ENCODE data around the gene INPP5J. TPM values are rescaled to one million over a fixed set of nuclear protein-coding genes. Genes with fewer than 3 reads are reported as not detected.
"Not testable (repeated sequence)": the region's sequence is repeated elsewhere in the genome, so short reads cannot be mapped to it uniquely, and the experiment has no call there.

INPP5J gene
- polyA plus RNA-seq, 3 donors, result 4.2 to 6.1 (median 5.8) TPM

DNA sequence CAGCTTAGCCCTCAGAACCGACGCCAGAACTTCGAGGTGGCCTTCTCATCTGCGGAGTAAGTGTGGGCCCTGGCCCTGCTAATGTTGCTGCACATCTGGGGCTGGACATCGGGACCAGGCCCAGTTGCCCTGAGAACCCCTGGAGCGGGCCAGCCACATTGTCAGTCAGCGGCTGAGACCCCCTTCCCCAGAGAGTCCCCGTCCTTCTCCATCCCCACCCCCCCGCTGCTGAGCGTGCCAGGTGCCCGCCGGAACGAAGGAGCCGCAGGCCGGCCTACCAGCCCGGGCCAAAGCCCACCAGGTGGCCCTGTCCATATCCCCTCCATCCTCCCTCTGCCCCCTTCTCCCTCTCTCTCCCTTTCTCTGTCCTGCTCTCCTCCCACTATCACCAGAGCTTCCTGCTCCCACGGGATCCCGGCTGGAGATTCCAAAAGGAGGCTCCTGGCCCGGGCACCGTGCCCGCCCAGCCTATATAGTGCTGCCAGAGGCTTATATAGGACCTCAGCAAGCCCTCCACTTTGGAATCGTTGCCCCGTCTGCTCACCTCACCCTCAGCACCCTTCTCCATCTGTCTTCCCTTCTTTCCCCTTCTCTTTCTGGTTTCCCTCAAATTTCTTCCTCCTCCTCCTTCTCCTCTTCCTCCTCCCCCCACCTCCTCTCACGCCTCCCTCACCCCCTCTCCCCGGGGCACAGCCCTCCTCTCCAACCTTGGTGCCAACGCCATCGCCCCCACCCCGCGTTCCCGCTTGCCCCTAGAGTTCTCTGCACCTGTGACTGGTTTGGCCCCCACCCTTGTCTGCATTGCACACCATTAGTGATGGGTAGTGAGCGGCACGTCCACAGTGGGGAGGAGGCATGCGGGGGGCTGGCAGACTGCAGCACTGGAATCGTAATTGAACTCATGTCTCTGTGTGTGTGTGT lies 22.7 kb upstream of the INPP5J start:
- no peak for DNase-seq

DNA sequence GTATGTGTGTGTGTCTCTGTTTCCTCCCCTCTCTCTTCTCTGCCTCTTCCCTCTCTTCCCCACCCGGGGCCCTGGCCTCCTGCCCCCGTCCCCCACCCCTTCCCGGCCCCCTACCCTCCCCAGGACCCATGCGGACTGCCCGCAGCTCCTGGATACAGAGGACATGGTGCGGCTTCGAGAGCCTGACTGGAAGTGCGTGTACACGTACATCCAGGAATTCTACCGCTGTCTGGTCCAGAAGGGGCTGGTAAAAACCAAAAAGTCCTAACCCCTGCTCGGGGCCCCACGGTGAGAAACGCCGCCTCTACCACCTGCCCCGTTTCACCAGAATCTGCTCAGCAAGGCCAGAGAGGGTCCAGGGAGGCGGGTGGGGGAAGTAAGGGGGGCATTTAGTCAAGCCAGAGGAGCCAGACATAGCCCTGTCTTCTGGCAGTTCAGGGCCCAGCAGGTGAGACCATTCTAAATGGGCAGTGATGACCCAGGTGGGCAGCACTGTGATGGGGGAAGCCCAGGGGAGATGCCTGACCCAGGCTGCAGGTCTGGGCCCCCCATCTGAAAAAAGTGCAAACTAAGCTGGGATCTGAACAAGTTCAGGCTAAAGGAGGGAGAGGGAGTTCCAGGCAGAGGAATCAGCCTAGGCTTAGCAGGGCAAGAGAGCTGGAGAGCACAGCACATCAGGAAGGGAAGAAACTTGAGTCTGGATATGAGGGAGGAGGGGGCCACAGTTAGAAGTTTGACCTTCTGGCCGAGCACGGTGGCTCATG lies 21.8 kb upstream of the INPP5J start:
- DNase-seq, result no peak

DNA sequence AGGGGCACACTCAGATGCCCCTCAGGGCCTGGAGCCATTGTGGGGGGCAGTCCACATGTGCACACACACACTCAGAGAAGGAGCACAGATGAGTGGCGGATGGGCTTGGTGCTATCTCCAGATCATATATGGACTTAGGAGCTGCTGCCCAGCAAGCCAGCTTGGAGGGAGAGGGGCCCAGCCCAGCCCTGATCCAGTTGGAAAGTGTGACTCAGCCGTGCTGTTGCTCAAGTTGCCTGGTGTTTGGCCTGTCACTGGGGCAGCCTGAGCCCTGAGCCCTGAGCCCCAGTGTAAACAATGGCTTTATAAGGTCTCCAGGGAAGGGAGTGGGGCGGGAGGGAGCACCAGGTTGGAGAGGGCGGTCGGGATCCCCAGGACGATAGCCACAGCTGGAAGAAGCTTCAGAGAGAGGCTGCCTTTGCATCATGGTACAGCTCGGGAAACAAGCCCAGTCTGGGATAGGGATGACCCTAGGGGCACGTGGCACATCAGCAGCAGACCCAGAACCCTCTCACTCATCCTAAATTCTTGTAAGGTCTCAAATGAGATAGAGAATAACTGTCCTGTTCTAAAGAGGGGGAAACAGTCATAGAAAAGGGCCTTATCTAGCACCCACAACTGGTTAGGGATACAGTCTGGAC lies 20.2 kb upstream of the INPP5J start:
- no peak for DNase-seq

DNA sequence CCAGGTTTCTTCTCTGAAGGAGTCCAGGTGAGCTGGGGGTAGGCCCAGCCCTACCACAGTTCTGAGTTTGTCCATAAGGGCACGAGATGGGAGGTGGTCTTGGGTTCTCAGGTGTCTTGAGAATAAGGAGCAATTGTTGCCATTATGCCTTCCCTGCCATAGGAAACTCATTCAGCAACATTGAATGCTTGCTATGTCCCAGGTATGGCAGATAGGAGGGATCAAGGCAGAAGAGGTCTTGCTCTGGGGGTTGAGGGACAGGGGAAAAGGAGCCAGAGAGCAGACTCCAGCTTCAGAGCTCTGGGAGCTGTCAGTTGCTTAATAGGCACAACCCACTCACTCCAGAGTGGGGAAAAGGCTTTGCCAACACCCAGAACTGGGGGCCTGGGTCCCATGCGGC lies 19.7 kb upstream of the INPP5J start:
- DNase-seq, result no peak

DNA sequence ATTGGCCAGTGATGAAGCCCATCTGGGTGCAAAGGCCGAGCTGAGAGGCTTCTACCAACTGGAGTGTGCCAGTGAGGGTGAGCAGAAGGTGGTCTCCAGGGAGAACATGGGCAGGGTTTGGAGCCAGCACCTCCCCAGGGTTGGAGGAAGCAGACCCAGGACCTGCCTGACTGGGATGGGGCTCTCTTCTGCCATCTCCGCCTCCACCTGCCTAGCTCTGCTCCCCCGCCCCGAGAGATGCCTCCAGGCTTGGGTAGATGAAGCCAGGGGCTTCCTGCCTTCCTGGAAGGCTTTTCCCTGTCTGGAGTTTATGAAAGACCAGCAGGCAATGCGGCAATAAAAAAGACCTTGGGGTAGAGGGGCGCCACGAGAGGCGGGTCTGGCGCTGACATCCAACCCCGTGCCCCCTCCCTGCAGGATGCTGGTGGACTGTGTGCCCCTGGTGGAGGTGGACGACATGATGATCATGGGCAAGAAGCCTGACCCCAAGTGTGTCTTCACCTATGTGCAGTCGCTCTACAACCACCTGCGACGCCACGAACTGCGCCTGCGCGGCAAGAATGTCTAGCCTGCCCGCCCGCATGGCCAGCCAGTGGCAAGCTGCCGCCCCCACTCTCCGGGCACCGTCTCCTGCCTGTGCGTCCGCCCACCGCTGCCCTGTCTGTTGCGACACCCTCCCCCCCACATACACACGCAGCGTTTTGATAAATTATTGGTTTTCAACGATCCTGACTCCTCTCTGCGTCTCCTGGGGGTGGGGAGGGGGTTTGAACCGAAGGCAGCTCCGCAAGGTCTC lies 18.7 kb upstream of the INPP5J start:
- no peak for DNase-seq

DNA sequence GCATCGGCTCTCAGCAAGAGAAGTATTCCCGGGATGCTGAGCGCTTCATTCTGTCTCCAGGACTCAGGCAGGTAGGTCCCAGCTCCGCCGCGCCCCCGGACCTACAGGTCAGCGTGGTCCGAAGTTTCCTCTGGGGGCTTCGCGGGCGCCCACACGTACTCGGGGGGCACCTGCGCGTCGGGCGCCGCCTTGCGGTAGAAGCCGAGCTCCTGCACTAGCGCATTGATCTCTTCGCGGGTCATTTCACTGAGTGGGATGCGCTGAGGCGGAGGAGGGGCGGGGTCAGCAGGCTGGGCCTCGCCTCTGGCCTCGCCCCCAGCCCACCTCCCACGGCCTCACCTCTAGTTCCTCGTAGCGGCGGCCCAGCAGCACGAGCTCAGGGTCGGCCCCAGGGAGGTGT lies 17.9 kb upstream of the INPP5J start:
- no peak for DNase-seq

DNA sequence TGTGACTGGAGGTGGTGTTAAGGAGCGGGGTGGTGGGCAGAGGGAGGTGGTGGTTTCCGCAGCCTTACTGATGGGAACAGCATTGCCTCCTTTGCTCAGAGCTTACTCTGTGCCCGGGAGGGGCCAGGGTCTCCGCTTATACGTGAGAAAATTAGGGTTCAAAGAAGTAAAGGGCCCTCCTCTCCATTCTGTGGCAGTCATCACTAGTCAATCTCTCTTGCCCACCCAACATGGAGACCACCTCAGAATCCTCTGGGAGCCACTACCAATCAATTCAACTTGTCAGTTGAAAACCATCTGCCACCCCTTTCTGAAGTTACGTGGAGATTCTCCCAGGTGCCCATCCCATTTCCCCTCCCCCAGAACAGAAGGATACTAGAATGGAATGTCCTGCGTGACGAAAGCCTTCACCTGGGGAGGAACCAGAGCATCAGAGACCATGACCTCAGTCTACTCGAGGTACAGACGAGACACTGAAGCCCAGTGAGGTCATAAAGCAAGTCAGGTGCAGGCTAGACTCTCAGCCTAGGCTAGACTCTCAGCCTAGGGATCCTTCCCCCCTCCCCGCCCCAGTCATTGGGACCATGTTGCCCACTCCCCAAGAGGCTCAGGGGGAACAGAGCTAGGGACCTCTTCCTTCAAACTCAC lies 17.4 kb upstream of the INPP5J start:
- no peak for DNase-seq

DNA sequence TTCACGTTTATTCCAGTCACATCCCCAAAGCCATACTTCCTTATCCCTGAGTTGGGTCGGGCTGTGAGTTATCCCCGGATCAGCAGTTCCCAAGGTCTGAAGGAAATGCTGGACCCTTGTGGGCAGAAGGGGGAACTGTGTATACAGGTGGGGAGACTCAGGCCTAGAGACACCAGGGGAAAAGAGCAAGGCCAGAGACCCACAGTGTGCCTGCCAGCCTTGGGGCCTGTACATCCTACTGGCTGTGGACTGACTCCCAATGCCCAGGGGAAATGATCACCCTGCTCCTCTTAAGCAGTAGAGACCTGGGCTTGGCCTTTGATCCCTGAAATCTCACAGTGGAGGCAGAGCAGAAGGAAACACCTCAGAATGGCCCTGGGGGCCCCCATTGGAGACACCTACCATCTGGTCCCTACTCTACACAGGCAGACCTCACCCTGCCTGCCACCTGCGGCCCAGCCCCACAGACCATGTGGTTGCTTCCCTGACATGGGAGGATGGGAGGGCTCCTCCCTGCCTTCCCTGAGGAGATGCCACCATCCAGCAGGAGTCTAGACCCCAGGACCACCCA lies 16.7 kb upstream of the INPP5J start:
- DNase-seq, result no peak

DNA sequence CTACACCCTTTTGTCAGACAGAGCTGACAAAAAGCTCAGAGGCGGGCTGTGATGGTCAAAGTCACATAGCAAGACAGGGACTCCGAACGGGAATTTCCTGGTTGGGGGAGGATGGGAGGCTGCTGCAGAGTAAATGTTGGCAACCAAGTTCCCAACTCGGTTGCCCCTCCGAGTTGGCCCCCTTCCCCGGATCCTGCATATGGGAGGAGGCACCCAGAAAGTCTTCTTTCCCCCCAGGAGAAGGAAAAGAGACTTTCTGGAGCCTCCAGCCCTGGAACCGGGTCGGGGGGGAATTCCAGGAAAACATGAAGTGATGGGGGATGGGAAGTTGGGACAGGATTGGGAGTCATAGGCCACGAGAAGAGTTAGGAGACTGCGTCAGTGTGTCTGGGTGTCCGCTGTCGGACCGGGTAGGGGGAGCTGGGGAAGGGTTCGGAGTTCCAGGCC lies 16.0 kb upstream of the INPP5J start:
- DNase-seq, result no peak

DNA sequence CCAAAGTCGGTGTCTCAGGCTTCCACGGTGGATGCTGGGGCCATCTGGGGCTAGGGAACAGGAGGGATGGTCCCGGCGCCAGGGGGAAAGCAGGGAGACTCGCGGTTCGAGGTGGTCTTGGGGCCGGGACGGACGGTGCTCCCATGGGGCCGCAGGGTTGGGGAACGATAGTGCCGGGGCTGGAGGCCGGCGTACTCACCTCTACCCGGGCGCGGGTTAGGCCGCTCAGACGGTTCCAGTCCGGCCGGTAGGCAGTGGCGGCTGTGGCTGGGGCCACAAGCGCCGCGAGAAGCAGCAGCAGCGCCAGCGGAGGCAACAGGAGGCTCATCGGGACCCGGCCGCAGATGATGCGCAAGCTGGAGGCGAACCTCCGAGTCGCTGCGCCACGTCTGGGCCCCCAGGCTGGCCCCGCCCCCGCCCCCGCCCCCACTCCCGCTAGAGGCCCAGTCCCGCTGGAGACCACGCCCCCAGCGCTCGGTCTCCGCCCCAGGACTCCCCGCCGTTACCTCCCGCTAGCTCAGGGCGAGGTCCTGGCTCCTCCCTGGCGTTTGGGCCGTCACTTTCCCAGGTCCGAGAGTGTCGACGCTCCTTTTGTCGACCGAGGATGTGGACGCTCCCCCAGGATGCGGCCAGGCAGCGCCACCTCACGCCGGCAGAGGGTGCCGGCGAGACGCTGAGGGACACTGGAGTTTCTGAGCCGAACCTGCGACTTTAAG lies 15.4 kb upstream of the INPP5J start, which contains the start of gene SELENOM:
Gene SELENOM (minus strand): TSS at position 391 of the 716 bp plus-strand sequence. CDS start 63 bp downstream, at position 328.
- peak; percentile 93 for DNase-seq

DNA sequence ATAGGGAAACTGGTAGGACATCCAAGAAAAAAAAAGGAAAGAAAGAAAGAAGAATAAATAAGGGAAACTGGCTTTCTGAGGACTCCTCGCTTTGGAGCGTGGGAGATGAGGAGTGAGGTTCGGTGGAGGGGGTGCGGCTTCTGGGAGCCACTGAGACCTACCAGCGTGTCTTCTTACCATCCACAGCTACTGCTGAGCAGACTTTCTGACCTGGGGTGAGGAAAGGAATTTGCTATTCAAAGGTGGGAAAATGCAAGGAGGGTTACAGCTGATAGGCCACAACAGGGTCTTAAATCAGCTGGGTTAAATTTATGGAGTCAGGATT lies 14.9 kb upstream of the INPP5J start:
- DNase-seq, result no peak

DNA sequence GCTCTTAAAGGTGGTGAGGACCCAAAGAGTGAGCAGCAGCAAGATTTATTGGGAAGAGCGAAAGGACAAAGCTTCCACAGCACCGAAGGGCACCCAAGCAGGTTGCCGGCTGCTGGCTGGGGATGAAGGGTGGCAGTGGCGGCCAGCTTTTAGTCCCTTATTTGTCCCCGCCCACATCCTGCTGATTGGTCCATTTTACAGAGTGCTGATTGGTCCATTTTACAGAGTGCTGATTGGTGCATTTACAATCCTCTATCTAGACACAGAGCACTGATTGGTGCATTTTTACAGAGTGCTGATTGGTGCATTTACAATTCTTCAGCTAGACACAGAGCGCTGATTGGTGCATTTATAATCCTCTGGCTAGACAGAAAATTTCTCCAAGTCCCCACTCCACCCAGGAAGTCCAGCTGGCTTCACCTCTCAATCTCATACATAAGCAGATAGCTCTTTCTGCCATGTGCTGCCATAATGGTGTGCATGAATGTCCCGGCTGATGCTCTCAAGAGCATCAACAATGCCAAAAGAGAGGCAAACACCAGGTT lies 10.1 kb upstream of the INPP5J start:
- DNase-seq, result not testable (repeated sequence)

DNA sequence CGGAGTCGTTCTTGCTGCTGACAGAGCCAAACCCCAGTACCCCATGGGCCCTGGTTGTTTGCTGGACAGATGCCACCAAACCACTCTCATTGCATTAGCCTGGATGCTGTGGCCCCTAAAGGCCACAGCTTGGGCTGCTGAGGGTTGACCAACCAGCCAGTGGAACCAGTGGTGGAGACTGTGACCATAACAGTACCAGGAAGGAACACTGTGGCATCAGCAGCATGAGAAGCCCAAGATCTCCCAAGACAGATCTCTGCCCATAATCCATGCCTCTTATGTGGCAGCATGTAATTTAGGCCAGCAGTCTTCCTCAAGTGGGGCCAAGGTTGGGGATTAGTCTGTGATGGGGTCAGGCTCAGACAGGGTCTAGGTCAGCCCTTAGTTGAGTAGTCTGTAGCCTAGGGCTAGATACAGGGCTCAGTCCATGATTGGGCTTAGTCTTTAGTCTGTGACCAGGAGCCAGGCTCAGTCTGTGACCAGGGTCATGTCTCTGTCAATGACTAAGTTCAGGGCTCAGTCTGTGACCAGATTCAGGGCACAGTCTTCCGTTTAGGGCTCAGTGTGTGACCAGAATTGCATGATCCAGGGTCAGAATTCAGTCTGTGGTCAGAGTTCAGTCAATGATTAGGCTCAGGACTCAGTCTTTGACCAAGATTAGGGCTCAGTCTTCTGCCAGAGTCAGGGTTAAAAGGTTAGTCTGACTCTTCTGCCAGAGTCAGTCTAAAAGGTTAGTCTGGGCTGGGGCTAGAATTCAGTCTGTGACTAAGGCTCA lies 4.5 kb upstream of the INPP5J start:
- DNase-seq, result no peak

DNA sequence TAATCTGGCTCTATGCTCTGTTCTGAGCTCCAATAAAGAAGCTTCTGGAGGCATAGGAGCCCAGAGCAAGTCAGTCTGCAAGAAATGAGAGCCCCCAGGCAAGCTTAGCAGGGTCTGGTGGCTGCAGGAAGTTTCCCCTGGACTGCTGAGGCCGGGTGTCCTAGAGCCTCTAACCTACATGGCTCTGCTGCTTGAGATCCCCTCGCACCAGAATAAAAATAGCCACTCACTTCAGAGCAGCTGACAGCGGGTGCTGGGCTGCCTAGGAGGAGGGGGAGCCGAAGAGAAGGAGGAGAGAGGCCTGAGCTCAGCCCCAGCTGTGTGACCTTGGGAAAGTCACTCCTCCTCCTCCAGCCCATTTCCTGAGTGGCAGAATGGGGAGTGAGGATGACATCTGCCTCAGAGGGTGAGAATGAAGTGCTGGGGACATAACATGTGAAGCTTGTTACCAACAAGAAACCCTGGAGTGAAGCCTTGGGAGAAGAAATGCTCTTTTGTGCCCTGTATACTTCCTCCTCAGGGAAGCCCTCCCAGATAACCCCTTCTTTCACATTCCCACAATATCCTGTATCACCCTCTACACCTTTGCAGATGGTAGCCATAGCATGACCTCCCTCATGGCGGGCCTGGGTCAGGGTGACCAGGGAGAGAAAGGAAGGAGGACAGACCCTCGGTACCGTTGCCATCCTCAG lies 3.6 kb upstream of the INPP5J start:
- DNase-seq, result no peak

DNA sequence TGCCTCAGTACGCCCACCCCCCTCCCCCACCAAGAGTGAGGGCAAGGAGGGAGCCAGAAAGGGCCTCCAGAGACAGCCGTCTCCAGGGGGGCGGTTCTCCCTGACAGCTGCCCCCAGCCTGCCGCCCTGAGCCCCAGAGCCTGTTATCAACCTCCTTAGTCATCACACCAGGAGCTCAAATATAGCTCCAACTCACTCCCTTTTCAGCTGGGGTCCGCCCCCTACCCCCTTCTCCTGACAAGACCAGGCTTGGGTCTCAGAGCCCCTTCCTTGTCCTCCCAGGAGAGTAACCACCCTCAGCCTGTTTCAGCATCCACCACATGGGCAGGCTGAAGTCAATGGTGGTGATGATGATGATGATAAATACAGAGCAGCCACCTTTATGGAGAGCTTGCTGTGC lies 2.5 kb upstream of the INPP5J start:
- DNase-seq, result no peak

DNA sequence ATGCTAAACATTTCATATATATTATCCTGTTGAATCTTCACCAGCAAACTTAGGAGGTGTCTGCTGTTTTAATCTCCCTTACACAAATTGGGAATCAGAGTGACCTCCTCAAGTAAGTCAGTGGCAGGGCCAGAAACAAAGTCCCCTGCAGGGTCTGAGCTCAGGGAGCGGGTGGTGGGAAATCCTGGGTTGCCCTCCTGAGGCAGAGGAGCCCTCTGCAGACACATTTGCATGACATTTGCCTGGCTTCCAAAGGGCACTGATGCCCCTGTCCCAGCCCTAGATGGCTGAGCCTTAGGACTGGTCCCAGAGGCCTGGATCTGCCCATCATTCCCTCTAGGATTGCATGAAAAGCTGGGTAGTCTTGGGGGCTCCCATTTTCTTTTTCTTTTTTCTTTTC lies 2.1 kb upstream of the INPP5J start:
- no peak for DNase-seq

DNA sequence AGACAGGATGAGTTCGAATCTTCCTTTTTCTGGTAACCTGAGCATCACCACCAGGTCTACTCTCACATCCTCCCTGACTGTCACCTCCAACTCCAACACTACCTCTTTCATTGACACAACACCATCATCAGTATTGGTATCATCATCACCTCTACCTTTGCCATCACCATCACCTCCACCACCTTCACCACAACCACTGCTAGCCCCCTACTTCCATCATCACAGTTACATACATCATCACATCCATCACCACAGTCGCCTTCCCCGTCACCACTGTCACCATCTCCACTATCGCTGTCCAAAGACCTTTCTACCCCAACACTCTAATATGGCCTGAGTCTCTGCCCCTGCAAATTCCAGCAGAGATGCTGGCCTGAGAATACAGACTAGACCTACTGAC lies 1.4 kb upstream of the INPP5J start:
- no peak for DNase-seq

DNA sequence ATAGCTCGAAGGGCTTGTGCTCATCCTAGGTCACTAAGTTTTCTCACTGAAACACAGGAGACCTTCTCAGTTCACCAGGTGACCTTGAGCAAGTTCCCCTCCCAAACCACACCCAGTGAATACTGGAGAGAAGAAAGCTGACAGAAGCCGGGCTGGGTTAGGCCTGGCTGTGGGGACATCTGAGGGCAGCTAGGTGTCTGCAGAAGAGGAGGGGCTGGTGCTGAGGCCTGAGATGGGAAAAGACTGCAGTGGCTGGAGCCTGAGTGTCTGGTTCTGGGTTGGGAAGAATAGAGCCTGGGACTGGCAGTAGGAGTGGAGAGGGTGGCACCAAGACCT lies 602 bp upstream of the INPP5J start:
- DNase-seq, result no peak

DNA sequence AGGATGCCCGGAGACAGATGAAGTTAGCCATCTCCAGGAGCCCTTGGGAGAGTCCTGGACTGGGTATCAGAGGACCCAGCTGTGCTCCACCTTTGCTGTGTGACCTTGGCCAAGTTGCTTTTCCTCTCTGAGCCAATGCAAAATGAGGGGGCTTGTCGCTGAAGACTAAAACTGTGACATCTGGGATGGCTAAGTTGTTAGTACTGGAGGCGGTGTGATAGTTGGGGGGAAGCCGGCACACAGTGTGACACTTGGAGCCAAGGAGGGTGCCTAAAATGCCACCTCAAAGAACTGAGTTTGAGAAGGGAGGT lies 481 bp downstream of the INPP5J start:
- no peak for DNase-seq
